ENCODE measurements around the gene KCNAB3.

KCNAB3 gene

DNA sequence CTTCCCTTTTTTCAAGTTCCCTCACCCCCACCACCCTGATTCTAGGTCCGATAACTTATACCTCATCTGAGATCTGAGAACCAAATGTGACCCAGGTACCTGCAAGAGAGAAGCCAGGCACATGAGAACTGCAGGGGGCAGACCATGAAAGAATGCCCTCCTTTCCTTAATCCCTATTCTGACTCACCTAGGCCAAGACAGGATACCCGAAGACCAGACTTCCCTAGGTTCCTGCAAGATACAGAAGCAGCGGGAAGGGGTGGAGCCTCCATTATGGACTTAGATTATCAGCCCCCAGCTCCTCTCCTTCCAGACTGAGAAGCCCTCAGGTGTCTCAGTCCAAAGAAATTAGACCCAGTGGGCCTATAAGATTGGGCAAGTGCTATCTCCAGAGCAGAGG is 2.1 kb downstream of the KCNAB3 start:
- peaks cover 4% of the 10 kb centered on the region; the same call in 1 of the 2 replicates for H3K36me3 ChIP-seq
- H3K9me3 ChIP-seq (ENCODE audit: severe bottlenecking), result no peaks in the 10 kb centered on the region
- TF ChIP-seq, protein P1, sequence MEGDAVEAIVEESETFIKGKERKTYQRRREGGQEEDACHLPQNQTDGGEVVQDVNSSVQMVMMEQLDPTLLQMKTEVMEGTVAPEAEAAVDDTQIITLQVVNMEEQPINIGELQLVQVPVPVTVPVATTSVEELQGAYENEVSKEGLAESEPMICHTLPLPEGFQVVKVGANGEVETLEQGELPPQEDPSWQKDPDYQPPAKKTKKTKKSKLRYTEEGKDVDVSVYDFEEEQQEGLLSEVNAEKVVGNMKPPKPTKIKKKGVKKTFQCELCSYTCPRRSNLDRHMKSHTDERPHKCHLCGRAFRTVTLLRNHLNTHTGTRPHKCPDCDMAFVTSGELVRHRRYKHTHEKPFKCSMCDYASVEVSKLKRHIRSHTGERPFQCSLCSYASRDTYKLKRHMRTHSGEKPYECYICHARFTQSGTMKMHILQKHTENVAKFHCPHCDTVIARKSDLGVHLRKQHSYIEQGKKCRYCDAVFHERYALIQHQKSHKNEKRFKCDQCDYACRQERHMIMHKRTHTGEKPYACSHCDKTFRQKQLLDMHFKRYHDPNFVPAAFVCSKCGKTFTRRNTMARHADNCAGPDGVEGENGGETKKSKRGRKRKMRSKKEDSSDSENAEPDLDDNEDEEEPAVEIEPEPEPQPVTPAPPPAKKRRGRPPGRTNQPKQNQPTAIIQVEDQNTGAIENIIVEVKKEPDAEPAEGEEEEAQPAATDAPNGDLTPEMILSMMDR (IDR thresholded peaks at IDR 0.05; ENCODE audit: low read depth, low read length), result no peak
- no peak for DNase-seq
- no peak overlapping the region for H3K27ac ChIP-seq
- H3K27me3 ChIP-seq (ENCODE audit: insufficient read depth, low read depth, severe bottlenecking), result no peaks in the 10 kb centered on the region
- no peak overlapping the region for H3K4me3 ChIP-seq (ENCODE audit: low read depth, low read length)

DNA sequence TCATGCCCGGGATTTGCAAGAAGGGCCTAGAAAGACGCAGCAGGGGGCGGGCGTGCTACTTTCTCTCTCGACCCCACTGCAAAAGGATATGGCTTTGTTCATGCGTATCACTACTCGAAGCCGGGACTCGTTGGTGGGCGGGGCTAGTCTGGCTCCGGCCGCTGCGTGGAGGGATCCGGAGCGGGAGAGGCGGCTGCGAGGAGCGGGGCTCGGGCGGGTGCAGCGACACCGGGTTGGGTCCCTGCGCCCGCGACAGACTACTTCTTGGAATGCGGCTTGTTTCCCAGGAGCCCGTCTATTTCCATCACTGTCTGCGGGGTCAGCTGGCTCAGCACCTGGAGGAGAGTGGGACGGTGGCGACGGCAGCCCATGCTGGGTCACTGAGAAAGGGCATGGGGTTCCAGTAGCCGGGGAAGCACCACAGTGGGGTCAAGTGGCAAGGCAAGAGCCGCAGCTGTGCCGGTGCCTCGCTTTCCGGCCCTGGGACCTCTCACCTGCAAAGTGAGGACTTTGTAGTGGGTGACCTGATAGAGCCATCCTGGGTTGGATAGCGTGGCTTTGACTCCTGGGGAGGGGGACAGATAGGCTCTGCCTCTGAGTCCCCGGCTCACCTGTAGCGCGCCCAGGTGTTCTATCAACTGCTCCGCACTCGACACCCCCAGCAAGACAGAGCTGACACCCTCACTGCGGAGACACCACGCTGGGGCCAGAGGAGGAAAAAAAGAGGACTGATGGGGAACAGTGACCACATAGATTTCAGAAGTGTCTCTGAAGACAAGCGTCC is 6.6 kb downstream of the KCNAB3 start:
- Histone ChIP-seq H3K4me3 (ENCODE audit: low read depth, low read length) (no peak overlapping the region), H3K27ac (no peak overlapping the region), H3K27me3 (ENCODE audit: insufficient read depth, low read depth, severe bottlenecking) (no peaks in the 10 kb centered on the region), H3K36me3 (no peaks in the 10 kb centered on the region; the same call in 1 of the 2 replicates), H3K9me3 (ENCODE audit: severe bottlenecking) (no peaks in the 10 kb centered on the region)
- no peak for DNase-seq
- TF ChIP-seq, protein P1 (IDR thresholded peaks at IDR 0.05; ENCODE audit: low read depth, low read length), result no peak

DNA sequence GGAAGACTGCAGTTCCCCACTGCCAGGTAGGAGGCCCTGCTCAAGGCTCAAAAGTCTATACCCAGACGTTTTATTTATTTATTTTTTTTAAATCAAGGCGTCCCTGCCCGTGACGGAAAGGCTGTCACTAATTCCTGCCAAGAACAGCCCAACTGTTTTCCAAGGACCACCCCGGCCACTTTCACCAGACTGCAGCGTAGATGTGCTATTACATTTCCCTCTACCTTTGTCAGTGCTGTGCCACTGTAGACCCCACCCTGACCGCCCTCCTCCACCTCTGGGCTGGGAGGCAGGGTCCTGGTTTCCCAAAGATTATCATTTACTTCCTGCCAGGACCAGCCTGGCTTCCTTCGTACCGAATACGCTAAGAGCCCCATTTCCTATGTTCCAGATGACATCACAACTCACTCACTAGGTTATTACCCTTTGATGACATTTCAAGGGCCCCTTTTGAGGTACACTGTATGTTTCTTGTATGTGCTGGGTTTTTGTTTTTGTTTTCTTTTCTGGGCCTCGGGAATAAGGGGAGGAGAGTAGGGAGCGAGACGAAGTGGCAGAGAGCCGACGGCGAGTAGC is 7.3 kb downstream of the KCNAB3 start:
- H3K27me3 ChIP-seq (ENCODE audit: insufficient read depth, low read depth, severe bottlenecking), result no peaks in the 10 kb centered on the region
- no peaks in the 10 kb centered on the region; the same call in 1 of the 2 replicates for H3K36me3 ChIP-seq
- no peak overlapping the region for H3K4me3 ChIP-seq (ENCODE audit: low read depth, low read length)
- TF ChIP-seq, protein P1 (IDR thresholded peaks at IDR 0.05; ENCODE audit: low read depth, low read length), result no peak
- H3K9me3 ChIP-seq (ENCODE audit: severe bottlenecking), result no peaks in the 10 kb centered on the region
- H3K27ac ChIP-seq, result no peak overlapping the region
- no peak for DNase-seq

DNA sequence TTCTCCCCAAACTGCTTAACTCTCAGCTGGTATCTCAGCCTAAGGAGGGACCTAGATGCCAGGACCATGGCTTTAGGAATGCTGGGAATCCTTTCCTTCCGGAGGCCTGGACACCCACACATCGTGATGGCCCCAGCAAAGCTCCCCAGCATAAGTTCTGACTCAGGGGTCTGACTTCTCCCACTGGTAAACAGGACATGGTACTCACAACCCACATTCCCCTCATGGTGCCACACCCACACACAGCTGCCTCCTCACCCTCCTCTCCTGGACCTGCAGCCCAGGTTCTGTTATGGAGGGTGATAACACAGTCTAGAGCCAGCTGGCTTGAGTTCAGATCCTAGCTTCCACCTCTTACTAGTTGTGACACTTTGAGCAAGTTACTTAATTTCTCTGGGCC is 12.8 kb downstream of the KCNAB3 start:
- Histone ChIP-seq H3K36me3 (peaks cover 5% of the 10 kb centered on the region), H3K27me3 (ENCODE audit: insufficient read depth, low read depth, severe bottlenecking) (no peaks in the 10 kb centered on the region), H3K4me3 (ENCODE audit: low read depth, low read length) (peak overlapping the region; percentile 50; the same call in 1 of the 2 replicates), H3K27ac (no peak overlapping the region), H3K9me3 (ENCODE audit: severe bottlenecking) (no peaks in the 10 kb centered on the region)
- TF ChIP-seq, protein P1 (IDR thresholded peaks at IDR 0.05; ENCODE audit: low read depth, low read length), result no peak
- no peak for DNase-seq

DNA sequence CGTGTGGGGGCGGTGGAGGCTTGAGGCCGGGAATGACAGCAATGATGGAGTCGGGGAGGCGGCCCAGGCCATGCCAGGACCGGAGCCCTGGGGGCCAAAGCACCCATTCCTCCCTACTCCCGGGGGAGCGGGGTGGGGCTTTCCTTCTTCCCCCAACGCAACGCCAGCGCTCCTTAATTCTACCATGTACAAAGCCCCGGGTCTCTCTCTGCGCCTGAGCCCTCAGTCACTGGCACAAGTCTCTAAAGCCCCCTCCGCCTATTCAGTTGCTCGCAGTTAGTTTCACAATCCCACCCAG is 13.3 kb downstream of the KCNAB3 start:
- Histone ChIP-seq H3K9me3 (ENCODE audit: severe bottlenecking) (no peaks in the 10 kb centered on the region), H3K36me3 (peaks cover 9% of the 10 kb centered on the region), H3K27ac (peak overlapping the region; percentile 91), H3K4me3 (ENCODE audit: low read depth, low read length) (peak overlapping the region; percentile 50), H3K27me3 (ENCODE audit: insufficient read depth, low read depth, severe bottlenecking) (no peaks in the 10 kb centered on the region)
- DNase-seq, result no peak
- TF ChIP-seq, protein P1 (IDR thresholded peaks at IDR 0.05; ENCODE audit: low read depth, low read length), result no peak
